Measurements from ENCODE around the gene IER5. TPM values are rescaled to one million over a fixed set of nuclear protein-coding genes. Genes with fewer than 3 reads are reported as not detected.

The IER5 gene
- total RNA-seq, 4 donors from 2014 or later, result 10.7 to 16.7 (median 14.9) TPM

- TF ChIP-seq POLR2A (IDR thresholded peaks at IDR 0.05), result no peak
- TF ChIP-seq, protein P1, sequence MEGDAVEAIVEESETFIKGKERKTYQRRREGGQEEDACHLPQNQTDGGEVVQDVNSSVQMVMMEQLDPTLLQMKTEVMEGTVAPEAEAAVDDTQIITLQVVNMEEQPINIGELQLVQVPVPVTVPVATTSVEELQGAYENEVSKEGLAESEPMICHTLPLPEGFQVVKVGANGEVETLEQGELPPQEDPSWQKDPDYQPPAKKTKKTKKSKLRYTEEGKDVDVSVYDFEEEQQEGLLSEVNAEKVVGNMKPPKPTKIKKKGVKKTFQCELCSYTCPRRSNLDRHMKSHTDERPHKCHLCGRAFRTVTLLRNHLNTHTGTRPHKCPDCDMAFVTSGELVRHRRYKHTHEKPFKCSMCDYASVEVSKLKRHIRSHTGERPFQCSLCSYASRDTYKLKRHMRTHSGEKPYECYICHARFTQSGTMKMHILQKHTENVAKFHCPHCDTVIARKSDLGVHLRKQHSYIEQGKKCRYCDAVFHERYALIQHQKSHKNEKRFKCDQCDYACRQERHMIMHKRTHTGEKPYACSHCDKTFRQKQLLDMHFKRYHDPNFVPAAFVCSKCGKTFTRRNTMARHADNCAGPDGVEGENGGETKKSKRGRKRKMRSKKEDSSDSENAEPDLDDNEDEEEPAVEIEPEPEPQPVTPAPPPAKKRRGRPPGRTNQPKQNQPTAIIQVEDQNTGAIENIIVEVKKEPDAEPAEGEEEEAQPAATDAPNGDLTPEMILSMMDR (IDR thresholded peaks at IDR 0.05), result no peak
- Histone ChIP-seq H3K27me3 (no peaks in the 10 kb centered on the region), H3K27ac (no peak overlapping the region), H3K36me3 (no peaks in the 10 kb centered on the region), H3K4me3 (no peak overlapping the region), H3K4me1 (peaks cover 0 to 44% (median 7%) of the 10 kb centered on the region in 3 donors), H3K9me3 (no peaks in the 10 kb centered on the region)
- no peak for ATAC-seq
- 60 to 90% methylated on average over 1 to 9 of the region's 13 CpGs for WGBS, 2 donors (ENCODE audit: low coverage in 1 of 2)
Measured at GRCh38 chr1:181129771-181130606, 41.5 kb downstream of the IER5 start.

- Histone ChIP-seq H3K4me1 (peaks cover 0 to 58% (median 13%) of the 10 kb centered on the region in 3 donors), H3K27ac (no peak overlapping the region), H3K36me3 (no peaks in the 10 kb centered on the region), H3K4me3 (no peak overlapping the region), H3K27me3 (no peaks in the 10 kb centered on the region), H3K9me3 (no peaks in the 10 kb centered on the region)
- WGBS, 2 donors (ENCODE audit: low coverage in 1 of 2), result 73 to 89% methylated on average over 5 to 6 of the region's 8 CpGs
- TF ChIP-seq POLR2A (IDR thresholded peaks at IDR 0.05) (no peak), POLR2AphosphoS5 (IDR thresholded peaks at IDR 0.05) (no peak), EP300 (IDR thresholded peaks at IDR 0.05) (no peak)
- TF ChIP-seq, protein P1 (IDR thresholded peaks at IDR 0.05), result no peak
- ATAC-seq, result no peak
Measured at GRCh38 chr1:181131255-181131941, 42.9 kb downstream of the IER5 start.

DNA sequence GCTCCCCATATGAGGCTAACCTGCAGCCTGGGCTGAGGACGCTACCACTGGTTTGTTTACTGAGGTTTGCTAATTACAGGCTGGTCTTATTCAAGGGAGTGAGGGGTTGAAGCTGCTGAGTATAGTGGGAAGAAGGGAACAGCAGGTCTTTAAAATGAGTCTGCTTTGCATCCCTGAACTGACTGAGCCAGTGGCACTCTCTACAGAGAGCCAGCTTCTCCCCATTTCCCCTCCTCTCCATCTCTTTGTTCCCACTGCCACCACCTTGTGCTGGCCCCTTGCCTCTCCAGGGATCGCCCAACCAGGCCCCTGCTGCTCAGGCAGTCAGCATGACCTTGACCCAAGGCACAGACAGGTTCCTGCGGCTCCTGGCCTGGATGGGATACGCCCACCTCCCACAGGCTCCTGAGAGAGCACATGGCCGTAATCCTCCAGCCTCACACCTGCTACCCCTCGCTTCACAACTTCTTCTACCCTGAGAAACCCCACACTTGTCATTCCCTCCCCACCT lies 45.0 kb downstream of the IER5 start:
- no peaks in the 10 kb centered on the region for H3K36me3 ChIP-seq
- no peaks in the 10 kb centered on the region for H3K27me3 ChIP-seq
- no peaks in the 10 kb centered on the region for H3K9me3 ChIP-seq
- 96 to 100% methylated on average over 6 of the region's 6 CpGs for WGBS, 2 donors (ENCODE audit: low coverage in 1 of 2)
- H3K4me1 ChIP-seq, result peaks cover 0 to 42% (median 12%) of the 10 kb centered on the region in 3 donors
- TF ChIP-seq, protein P1 (IDR thresholded peaks at IDR 0.05), result no peak
- TF ChIP-seq POLR2AphosphoS5 (IDR thresholded peaks at IDR 0.05) (no peak), POLR2A (IDR thresholded peaks at IDR 0.05) (no peak), EP300 (IDR thresholded peaks at IDR 0.05) (no peak)
- H3K4me3 ChIP-seq, result no peak overlapping the region
- ATAC-seq, result no peak
- no peak overlapping the region for H3K27ac ChIP-seq

- Histone ChIP-seq H3K27me3 (no peaks in the 10 kb centered on the region), H3K4me1 (peaks cover 0 to 40% (median 9%) of the 10 kb centered on the region in 3 donors), H3K9me3 (no peaks in the 10 kb centered on the region), H3K36me3 (no peaks in the 10 kb centered on the region), H3K4me3 (no peak overlapping the region), H3K27ac (no peak overlapping the region)
- WGBS, 2 donors (ENCODE audit: low coverage in 1 of 2), result 84 to 96% methylated on average over 2 to 5 of the region's 12 CpGs
- no peak for ATAC-seq
- TF ChIP-seq POLR2A (IDR thresholded peaks at IDR 0.05) (no peak), POLR2AphosphoS5 (IDR thresholded peaks at IDR 0.05) (no peak), EP300 (IDR thresholded peaks at IDR 0.05) (no peak)
- TF ChIP-seq, protein P1 (IDR thresholded peaks at IDR 0.05), result no peak
Measured at GRCh38 chr1:181133969-181134418, 45.5 kb downstream of the IER5 start.

All from gastroesophageal sphincter (tissue), 4 donors.